GM12878 (cell line): ENCODE results near the gene ZBTB39. TPM values are rescaled to one million over a fixed set of nuclear protein-coding genes. Genes with fewer than 3 reads are reported as not detected.

Experiments used
- ATAC-seq: fragments of 200-7000 bp; cut with Tn5 transposase; 3 replicates; pipeline ENCODE4 v1.9.1; 2020; ENCODE audit warnings: mild to moderate bottlenecking, moderate library complexity
- BruUV-seq: library from RNA; stranded (reverse); fragments of 400-500 nt; replicated peaks from 2 replicates; lab custom pipeline; 2021; lab: Mats Ljungman, UMichigan
- CTCF ChIA-PET: fragments of 300-600 bp; sonication (Branson Sonifier 250); formaldehyde crosslinking; extraction: SDS; loops from one replicate; lab custom pipeline; 2021; ENCODE audit warnings: inconsistent platforms; lab: Yijun Ruan, JAX
- POLR2A ChIA-PET: fragments of 350-600 bp; formaldehyde crosslinking; extraction: SDS; loops from one replicate; lab custom pipeline; 2021; ENCODE audit warnings: inconsistent platforms; lab: Charles Lee
- RAD21 ChIA-PET: fragments of 300-600 bp; sonication (Branson Sonifier 250); formaldehyde crosslinking; loops from one replicate; lab custom pipeline; 2023; ENCODE audit warnings: antibody characterized with exemption; ENCODE audit not compliant: unreplicated experiment; lab: Charles Lee
- SMC1A ChIA-PET: fragments of 300-600 bp; sonication (Branson Sonifier 250); formaldehyde crosslinking; loops from one replicate; lab custom pipeline; 2023; ENCODE audit not compliant: unreplicated experiment, uncharacterized antibody; lab: Charles Lee
- DNase-seq: peaks from one replicate; pipeline ENCODE4 v3.0.0-alpha.2; 2011; ENCODE audit warnings: low read depth, low spot score
- FAIRE-seq: peaks from 3 replicates; lab custom pipeline; 2011; peaks lifted over from hg19 to GRCh38; lab: Jason Lieb, UNC
- H2AFZ ChIP-seq: 2 replicates; pipeline ENCODE4 v1.6.0; 2011; ENCODE audit warnings: low read depth, low read length, control low read depth; ENCODE audit not compliant: control insufficient read depth
- H3K27ac ChIP-seq: 2 replicates; pipeline ENCODE4 v1.5.1; 2011; ENCODE audit warnings: control low read depth; ENCODE audit not compliant: control insufficient read depth, insufficient read depth
- H3K27me3 ChIP-seq, 2 experiments: replicated peaks in 1 of 2; 2 replicates each; pipeline versions ENCODE4 v1.6.0 to v1.6.1; 2011; ENCODE audit warnings: low read length in 1 of 2; ENCODE audit not compliant: control insufficient read depth in 2 of 2, insufficient read depth in 2 of 2
- H3K36me3 ChIP-seq, 2 experiments: 2 replicates each; pipeline ENCODE4 v1.5.1; 2011; ENCODE audit warnings: low read length in 1 of 2; ENCODE audit not compliant: control insufficient read depth in 2 of 2, insufficient read depth in 2 of 2
- H3K4me1 ChIP-seq: 2 replicates; pipeline ENCODE4 v1.6.1; 2011; ENCODE audit warnings: mild to moderate bottlenecking, low read length, moderate library complexity, mixed read lengths; ENCODE audit not compliant: control insufficient read depth, insufficient read depth
- H3K4me2 ChIP-seq: 2 replicates; pipeline ENCODE4 v1.6.0; 2011; ENCODE audit warnings: control low read depth; ENCODE audit not compliant: control insufficient read depth, insufficient read depth
- H3K4me3 ChIP-seq: fragments of 200-600 bp; sonication (generic); 2 replicates; pipeline ENCODE4 v1.5.1; 2016
- H3K79me2 ChIP-seq: 2 replicates; pipeline ENCODE4 v1.6.0; 2011; ENCODE audit warnings: low read length; ENCODE audit not compliant: control insufficient read depth, insufficient read depth
- H3K9ac ChIP-seq: 2 replicates; pipeline ENCODE4 v1.8.0; 2011; ENCODE audit warnings: low read length, control low read depth, mixed read lengths; ENCODE audit not compliant: control insufficient read depth, insufficient read depth
- H3K9me3 ChIP-seq: replicated peaks from 3 replicates; pipeline ENCODE4 v1.5.1; 2011; ENCODE audit warnings: mild to moderate bottlenecking, low read length; ENCODE audit not compliant: control insufficient read depth, insufficient read depth
- H4K20me1 ChIP-seq: 2 replicates; pipeline ENCODE4 v1.6.0; 2011; ENCODE audit not compliant: control insufficient read depth, insufficient read depth
- BCL3 ChIP-seq: IDR thresholded peaks from 2 replicates; pipeline ENCODE4 v1.6.1; 2011; ENCODE audit warnings: borderline replicate concordance, low read depth, mild to moderate bottlenecking, moderate library complexity, low read length; ENCODE audit not compliant: insufficient read depth, poor library complexity, severe bottlenecking
- WGBS: methylation state at CpG from one replicate; pipeline ENCODE4 v1.1.6; 2016; ENCODE audit warnings: low lambda C conversion rate; ENCODE audit not compliant: insufficient replicate concordance, insufficient coverage; ENCODE audit errors: missing lambda C conversion rate; 5-methylcytosine and 5-hydroxymethylcytosine counted together
- in situ Hi-C: fragments of 300-500 bp; cut with MboI; formaldehyde crosslinking; loops from 9 replicates; pipeline ENCODE4 v1.14.3; 2018; ENCODE audit warnings: mixed read lengths
- intact Hi-C: fragments of 100-400 bp; cut with micrococcal nuclease; formaldehyde crosslinking; loops from one replicate; pipeline ENCODE4 v1.14.2; 2022; ENCODE audit not compliant: unreplicated experiment
- polyA plus RNA-seq, 11 experiments: library from polyadenylated mRNA; depleted of rRNA in 4 of 11; unstranded in 6 of 11; stranded (reverse) in 5 of 11; fragments of >200 nt; fragmentation: Nextera tagmentation in 4 of 11; fragmentation: Illumina TruSeq in 1 of 11; extraction: Ambion mirVana in 4 of 11; extraction: Trizol in 1 of 11; gene quantifications; 1 replicate in 1 of 11; 2 replicates in 10 of 11; pipeline versions ENCODE4 v1.2.1 to v1.2.3, GENCODE V29; 2011 to 2016; ENCODE audit warnings: inconsistent platforms in 2 of 11, missing spikeins in 2 of 11, low read depth in 1 of 11
- total RNA-seq, 4 experiments: library from RNA; depleted of rRNA in 3 of 4; stranded (reverse); fragments of >200 nt in 3 of 4; fragmentation: Illumina TruSeq in 1 of 4; extraction: Trizol in 1 of 4; gene quantifications; 2 replicates each; pipeline versions ENCODE4 v1.2.1 to v1.2.3, GENCODE V29; 2013 to 2021
- TF ChIP-seq, protein P1 (sequence below): fragments of 450-650 bp; IDR thresholded peaks from 2 replicates; pipeline ENCODE4 v1.6.1; 2017; ENCODE audit warnings: borderline replicate concordance

ZBTB39 gene
- total and polyA plus RNA-seq, 10 of the 15 experiments (the other 5 are each of a cell fraction or from before 2014, with no cell fraction given) = 0.88 to 6.8 (median 4.4) TPM

DNA sequence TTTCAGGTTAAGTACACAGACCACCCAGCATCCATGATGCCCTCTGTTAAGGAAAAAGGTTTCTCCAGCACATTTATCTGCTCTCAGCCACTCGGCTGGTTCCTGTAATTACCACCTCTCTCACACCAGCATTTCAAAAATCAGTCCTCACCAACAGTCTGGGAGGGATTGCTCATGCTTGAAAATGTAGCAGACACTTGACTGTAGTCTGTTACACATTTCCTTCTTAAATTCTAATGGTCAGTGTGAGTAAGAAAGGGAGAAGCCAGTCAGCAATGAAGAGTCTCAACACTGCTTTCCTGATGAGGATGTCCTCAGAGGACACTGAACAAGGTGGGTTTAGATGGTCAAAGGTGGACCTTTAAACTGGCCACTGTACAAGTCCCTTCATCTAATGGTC lies 6.0 kb downstream of the ZBTB39 start:
- H3K4me1 ChIP-seq = peaks cover 34% of the 10 kb centered on the region
- WGBS = 0% methylated on average over 1 of the region's 1 CpG
- TF ChIP-seq, protein P1, sequence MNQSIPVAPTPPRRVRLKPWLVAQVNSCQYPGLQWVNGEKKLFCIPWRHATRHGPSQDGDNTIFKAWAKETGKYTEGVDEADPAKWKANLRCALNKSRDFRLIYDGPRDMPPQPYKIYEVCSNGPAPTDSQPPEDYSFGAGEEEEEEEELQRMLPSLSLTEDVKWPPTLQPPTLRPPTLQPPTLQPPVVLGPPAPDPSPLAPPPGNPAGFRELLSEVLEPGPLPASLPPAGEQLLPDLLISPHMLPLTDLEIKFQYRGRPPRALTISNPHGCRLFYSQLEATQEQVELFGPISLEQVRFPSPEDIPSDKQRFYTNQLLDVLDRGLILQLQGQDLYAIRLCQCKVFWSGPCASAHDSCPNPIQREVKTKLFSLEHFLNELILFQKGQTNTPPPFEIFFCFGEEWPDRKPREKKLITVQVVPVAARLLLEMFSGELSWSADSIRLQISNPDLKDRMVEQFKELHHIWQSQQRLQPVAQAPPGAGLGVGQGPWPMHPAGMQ = no peak
- peak; percentile 43 for TF ChIP-seq BCL3
- TF ChIP-seq, all 136 proteins: peak for 1
- FAIRE-seq = no peak
- POLR2A ChIA-PET = interaction anchor here (0.5 to 2.3 kb wide), 2 partner anchors 111 to 507 kb away, joined by 4 to 8 read pairs; partner anchors contain the start of gene STAT6
- peaks cover 1 to 6% of the 10 kb centered on the region in 2 experiments; a peak in 2 of 4 replicates for H3K36me3 ChIP-seq
- ATAC-seq = peak; percentile 50
- H3K79me2 ChIP-seq = no peaks in the 10 kb centered on the region; the same call in 1 of the 2 replicates
- SMC1A ChIA-PET = interaction anchor here (1.1 to 12.3 kb wide), 5 partner anchors 12 to 364 kb away, joined by 3 to 125 read pairs (median 11); partner anchors contain the start of gene HSD17B6
- H3K27me3 ChIP-seq = no peaks in the 10 kb centered on the region
- no peak overlapping the region for H2AFZ ChIP-seq
- no peaks in the 10 kb centered on the region for H3K9me3 ChIP-seq
- DNase-seq = no peak
- intact Hi-C loops = no loop called here
- RAD21 ChIA-PET = interaction anchor here (1.1 to 5.8 kb wide), 9 partner anchors 9 to 243 kb away, joined by 3 to 44 read pairs (median 12); partner anchors contain the start of genes HSD17B6 and STAT6
- in situ Hi-C loops = loop anchor here (5.0 kb wide), 2 partner anchors 112 to 243 kb away; partner anchors contain the start of gene STAT6
- BruUV-seq = no TSS peak
- H3K4me2 ChIP-seq = peak overlapping the region; percentile 34
- CTCF ChIA-PET = interaction anchor here (0.6 to 12.1 kb wide), 15 partner anchors 9 to 486 kb away, joined by 3 to 177 read pairs (median 7); partner anchors contain the start of genes HSD17B6, MYO1A, PRIM1 and STAT6
- no peak overlapping the region for H3K27ac ChIP-seq
- H4K20me1 ChIP-seq = no peaks in the 10 kb centered on the region
- no peak overlapping the region for H3K9ac ChIP-seq
- no peak overlapping the region for H3K4me3 ChIP-seq
